ENCODE measurements around the gene TRIM69.

DNA sequence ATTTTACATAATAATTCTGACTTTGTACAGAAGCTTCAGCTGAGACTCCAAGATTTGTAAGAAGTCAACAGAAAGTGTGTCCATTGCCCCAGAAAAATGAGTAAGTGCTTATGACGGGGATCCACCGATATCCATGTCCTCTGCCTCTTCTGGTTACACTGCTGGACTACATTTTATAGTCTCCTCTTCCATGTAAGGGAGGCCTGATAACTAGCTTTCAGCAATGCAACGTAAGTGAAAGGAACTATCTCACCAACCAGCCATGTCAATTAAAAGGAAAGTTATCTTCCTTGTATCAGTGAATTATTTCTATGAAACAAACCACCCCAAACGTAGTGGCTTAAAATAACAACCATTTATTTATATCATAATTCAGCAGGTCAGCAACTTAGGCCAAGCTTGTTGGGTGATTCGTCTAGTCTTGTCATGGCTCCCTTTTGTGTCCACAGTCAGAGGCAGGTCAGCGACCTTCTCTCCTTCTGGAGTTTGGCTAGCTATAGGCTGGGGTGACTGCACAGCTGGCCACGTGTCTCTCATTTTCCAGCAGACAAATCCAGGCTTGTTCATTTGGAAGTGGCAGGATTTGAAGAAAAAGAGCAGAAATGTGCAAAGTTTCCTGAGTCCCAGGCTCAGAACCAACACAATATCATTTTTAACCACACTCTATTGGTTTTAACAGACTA is 44.9 kb downstream of the TRIM69 start:
- no peak for TF ChIP-seq CTCF (IDR thresholded peaks at IDR 0.05; ENCODE audit: low read depth, low read length, poor library complexity, severe bottlenecking)
- TF ChIP-seq EZH2phosphoT487 (IDR thresholded peaks at IDR 0.05; ENCODE audit: borderline replicate concordance, low read length): no peak

Measured in DOHH2 (cell line).